PC-9 (cell line): Measurements from ENCODE around the gene CT47C1.

Experiments used
- CTCF ChIP-seq: fragments of 200-600 bp; sonication (generic); conservative IDR thresholded peaks from 2 replicates; pipeline ENCODE4 v1.6.1; 2017; ENCODE audit warnings: mixed run types, antibody characterized with exemption, mild to moderate bottlenecking, moderate library complexity
- EZH2 ChIP-seq: fragments of 200-600 bp; sonication (generic); IDR thresholded peaks from 2 replicates; pipeline ENCODE4 v1.8.0; 2017; ENCODE audit warnings: antibody characterized with exemption, low read depth

- TF ChIP-seq CTCF (no peak), EZH2 (no peak)
Observed at GRCh38 chrX:119084766-119085165, 12.0 kb downstream of the CT47C1 start.
